IPS-20b (cell line): ENCODE data around the gene DES.
"Not testable (repeated sequence)": the region's sequence is repeated elsewhere in the genome, so short reads cannot be mapped to it uniquely, and the experiment has no call there.

Experiments
- H3K27ac ChIP-seq: one replicate; pipeline ENCODE4 v1.5.1; 2013; ENCODE audit warnings: low read length
- H3K27me3 ChIP-seq: 2 replicates; pipeline ENCODE4 v1.6.1; 2013; ENCODE audit warnings: mild to moderate bottlenecking, low read length, inconsistent platforms; ENCODE audit not compliant: insufficient read depth
- H3K36me3 ChIP-seq: 2 replicates; pipeline ENCODE4 v1.6.1; 2013; ENCODE audit warnings: low read depth, mild to moderate bottlenecking, inconsistent platforms, low read length, moderate library complexity; ENCODE audit not compliant: insufficient read depth
- H3K4me1 ChIP-seq: 2 replicates; pipeline ENCODE4 v1.6.1; 2013; ENCODE audit warnings: mild to moderate bottlenecking, control low read depth, inconsistent platforms, low read length, moderate library complexity; ENCODE audit not compliant: insufficient read depth
- H3K4me3 ChIP-seq: 2 replicates; pipeline ENCODE4 v1.5.1; 2013; ENCODE audit warnings: mild to moderate bottlenecking, low read length, inconsistent platforms
- H3K9ac ChIP-seq: 2 replicates; pipeline ENCODE4 v1.6.1; 2013; ENCODE audit warnings: low read depth, mild to moderate bottlenecking, inconsistent platforms, low read length, moderate library complexity
- H3K9me3 ChIP-seq: 2 replicates; pipeline ENCODE4 v1.6.1; 2013; ENCODE audit warnings: mild to moderate bottlenecking, low read depth, low read length, inconsistent platforms; ENCODE audit not compliant: insufficient read depth

DES gene

DNA sequence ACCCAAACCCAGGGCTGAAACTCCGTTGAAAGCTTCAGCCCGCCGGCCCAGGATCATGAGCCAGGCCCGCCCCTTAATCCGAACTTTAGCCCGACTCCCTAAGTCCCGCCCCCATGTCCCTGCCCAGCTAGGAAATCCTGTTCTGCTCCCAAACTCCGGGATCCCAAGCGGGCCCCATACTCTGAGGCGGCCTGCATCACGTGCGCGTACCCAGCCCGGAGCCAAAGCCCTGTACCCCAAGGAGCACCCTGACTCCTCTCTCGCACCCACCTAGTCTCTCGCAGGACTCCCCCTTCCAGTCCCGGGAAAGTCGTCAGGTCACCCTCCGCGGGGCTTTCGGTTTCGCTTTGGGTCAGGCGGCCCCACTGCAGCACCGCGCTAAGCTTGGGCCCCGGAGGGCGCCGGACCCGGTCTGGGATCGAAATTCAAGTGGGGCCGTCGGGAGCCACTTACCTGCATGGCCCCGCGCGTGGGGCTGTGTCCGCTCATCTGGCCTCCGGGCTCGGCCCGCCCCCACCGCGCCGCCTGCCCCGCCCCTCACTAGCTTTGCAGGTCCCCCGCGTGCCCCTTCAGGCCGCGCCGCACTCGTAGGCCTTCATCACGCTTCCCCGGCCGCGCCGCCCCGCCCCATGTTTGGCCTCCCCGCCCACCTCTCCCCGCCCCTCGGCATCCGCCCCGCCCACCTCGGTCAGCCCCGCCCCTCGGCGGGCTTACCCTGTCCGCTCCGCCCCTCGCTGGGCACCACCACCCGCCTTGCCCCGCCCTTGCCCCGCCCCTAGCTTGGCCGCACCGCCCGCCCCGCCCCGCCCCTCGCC lies 30.7 kb upstream of the DES start, which contains the start of gene DNPEP:
Gene DNPEP, minus strand, starts transcription at position 607 of the 815 bp plus-strand sequence. Its CDS starts 118 bp downstream, at position 489.
- Histone ChIP-seq H3K27ac (no peak within 1 kb of the TSS), H3K36me3 (peaks cover 33% of the 10 kb centered on the region), H3K4me1 (no peaks in the 10 kb centered on the region), H3K27me3 (no peaks in the 10 kb centered on the region), H3K4me3 (peak within 1 kb of the TSS; percentile 94), H3K9me3 (no peaks in the 10 kb centered on the region), H3K9ac (peak within 1 kb of the TSS; percentile 85)

DNA sequence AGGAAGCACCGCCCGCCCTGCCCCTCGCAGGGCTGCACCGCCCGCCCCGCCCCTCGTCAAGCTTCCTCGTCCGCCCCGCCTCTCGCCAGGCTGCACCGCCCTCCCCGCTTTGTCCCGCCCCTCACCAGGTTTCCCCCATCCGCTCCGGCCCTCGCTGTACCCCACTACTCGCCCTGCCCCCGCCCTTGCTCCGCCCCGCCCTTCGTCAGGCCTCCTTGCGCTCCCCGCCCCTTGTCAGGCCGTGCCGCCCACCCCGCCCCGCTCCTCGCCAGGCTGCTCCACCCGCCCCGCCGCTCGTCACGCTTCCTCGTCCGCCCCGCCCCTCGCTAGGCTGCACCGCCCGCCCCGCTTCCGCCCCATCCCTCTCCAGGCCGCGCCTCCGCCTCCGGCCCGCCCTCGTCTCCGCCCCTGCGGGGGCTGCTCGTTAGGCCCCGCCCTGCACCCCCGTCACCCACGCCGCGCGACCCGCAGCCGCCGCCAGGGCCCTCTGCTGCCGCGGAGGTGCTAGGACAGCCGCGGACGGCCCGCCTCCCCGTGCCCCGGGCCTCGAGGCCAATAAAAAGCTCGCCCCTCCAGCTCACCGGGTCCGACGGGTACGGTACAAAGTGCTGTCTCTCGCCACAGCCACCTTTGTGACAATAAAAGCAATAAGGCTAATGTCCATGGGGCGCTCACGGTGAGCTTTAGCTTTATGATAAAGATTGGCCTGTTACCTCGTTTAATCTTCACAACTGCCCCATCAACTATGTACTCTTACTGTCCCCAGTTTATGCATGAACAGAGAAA lies 29.9 kb upstream of the DES start:
- Histone ChIP-seq H3K27me3 (no peaks in the 10 kb centered on the region), H3K4me1 (no peaks in the 10 kb centered on the region), H3K4me3 (peak overlapping the region; percentile 88), H3K9me3 (no peaks in the 10 kb centered on the region), H3K27ac (no peak overlapping the region), H3K36me3 (peaks cover 26% of the 10 kb centered on the region), H3K9ac (peak overlapping the region; percentile 71)

DNA sequence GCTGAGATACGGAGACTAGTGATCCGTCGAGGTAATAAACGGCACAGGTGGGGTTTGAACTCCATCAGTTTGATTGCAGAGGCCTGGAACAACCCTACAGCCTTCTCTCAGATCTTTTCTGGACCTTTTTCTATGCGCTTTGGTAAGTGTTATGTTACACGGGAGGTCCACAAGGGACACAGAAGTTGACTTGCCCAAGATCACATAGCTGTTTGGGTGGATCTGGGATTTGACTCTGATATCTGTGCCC lies 29.3 kb upstream of the DES start:
- H3K27ac ChIP-seq, result no peak overlapping the region
- H3K27me3 ChIP-seq, result no peaks in the 10 kb centered on the region
- peak overlapping the region; percentile 88 for H3K4me3 ChIP-seq
- peaks cover 21% of the 10 kb centered on the region for H3K36me3 ChIP-seq
- H3K9me3 ChIP-seq, result no peaks in the 10 kb centered on the region
- no peaks in the 10 kb centered on the region for H3K4me1 ChIP-seq
- H3K9ac ChIP-seq, result peak overlapping the region; percentile 71

DNA sequence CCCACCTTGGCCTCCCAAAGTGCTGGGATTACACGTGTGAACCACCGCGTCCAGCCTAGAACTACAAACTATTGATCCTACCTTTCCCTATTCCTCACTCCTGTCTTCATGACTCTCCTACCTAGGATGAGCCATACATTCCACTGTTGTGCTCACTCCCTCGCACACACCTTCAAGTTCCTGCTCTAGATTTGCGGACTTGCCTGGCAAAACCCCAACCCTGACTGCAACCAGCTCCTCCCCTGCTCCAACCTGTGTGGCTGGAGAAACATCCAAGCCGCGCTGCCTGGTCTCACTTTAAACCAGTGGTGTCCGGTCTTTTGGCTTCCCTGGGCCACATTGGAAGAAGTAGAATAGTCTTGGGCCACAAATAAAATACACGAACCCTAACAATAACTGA lies 25.4 kb upstream of the DES start:
- Histone ChIP-seq H3K4me1 (no peaks in the 10 kb centered on the region), H3K27ac (no peak overlapping the region), H3K36me3 (no peaks in the 10 kb centered on the region), H3K9me3 (no peaks in the 10 kb centered on the region), H3K27me3 (no peaks in the 10 kb centered on the region), H3K9ac (no peak overlapping the region), H3K4me3 (no peak overlapping the region)

DNA sequence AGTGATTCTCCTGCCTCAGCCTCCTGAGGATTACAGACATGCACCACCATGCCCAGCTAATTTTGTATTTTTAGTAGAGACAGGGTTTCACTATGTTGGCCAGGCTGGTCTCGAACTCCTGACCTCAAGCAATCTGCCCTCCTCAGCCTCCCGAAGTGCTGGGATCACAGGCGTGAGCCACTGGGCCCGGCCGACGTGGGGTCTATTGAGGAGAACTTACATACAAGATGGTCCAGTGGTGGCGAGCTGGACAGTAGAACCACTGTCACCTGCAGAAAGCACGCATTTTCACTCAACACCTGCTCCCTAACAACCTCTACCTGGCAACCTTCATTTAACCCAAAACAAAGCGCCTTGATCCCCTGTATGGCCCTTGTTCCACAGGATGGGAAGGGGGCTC lies 23.1 kb upstream of the DES start:
- H3K9me3 ChIP-seq, H3K27me3 ChIP-seq, H3K9ac ChIP-seq, H3K27ac ChIP-seq, H3K36me3 ChIP-seq, H3K4me3 ChIP-seq, H3K4me1 ChIP-seq: not testable (repeated sequence)

DNA sequence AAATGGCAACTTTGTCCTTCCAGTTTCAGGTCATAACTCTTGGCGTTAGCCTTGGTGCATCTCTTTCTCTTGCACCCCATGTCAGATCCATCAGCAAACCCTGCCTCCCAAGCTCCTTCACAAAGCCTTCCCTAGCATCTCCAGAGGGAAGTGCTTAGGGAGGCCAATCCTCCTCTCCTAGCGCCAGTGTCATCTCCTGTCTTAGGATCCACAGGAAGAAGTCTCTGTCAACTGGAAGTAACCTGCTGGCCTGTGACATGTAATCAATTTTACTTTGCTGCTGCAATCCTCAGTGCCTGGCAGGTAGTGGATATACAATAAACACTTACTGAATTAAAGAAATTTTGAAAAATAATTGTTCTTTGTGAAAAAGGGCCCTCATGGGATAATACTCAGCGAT lies 22.6 kb upstream of the DES start:
- H3K27ac ChIP-seq, result no peak overlapping the region
- H3K36me3 ChIP-seq, result no peaks in the 10 kb centered on the region
- H3K4me1 ChIP-seq, result no peaks in the 10 kb centered on the region
- no peak overlapping the region for H3K4me3 ChIP-seq
- H3K9me3 ChIP-seq, result no peaks in the 10 kb centered on the region
- no peaks in the 10 kb centered on the region for H3K27me3 ChIP-seq
- H3K9ac ChIP-seq, result no peak overlapping the region

DNA sequence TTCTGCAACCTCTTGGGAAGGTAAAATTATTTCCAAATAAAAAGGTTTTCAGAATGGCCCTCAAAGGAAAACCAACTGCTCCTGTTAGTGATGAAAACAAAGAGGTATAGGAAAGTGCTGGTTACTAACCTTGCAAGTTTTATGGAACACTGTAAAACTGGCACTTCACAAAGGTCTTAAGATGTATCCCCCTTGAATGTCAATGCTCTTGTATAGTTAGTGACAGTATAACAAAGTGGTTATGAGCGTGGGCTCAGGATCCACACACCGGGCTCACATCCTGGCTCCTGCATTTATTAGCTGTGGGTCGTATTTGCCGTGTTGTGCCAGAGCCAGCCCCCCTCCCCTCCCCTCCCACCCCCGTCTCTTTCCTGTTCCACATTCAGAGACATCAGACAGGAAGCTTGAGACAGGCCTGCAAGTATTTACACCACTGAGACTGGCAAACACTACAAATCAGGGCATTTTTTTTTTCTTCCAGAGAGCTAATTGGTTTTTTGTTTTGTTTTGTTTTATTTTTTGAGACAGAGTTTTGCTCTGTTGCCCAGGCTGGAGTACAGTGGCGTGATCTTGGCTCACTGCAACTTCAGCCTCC lies 21.2 kb upstream of the DES start:
- no peaks in the 10 kb centered on the region for H3K36me3 ChIP-seq
- H3K4me1 ChIP-seq, result no peaks in the 10 kb centered on the region
- no peaks in the 10 kb centered on the region for H3K27me3 ChIP-seq
- no peaks in the 10 kb centered on the region for H3K9me3 ChIP-seq
- H3K27ac ChIP-seq, result no peak overlapping the region
- H3K9ac ChIP-seq, result no peak overlapping the region
- H3K4me3 ChIP-seq, result no peak overlapping the region

DNA sequence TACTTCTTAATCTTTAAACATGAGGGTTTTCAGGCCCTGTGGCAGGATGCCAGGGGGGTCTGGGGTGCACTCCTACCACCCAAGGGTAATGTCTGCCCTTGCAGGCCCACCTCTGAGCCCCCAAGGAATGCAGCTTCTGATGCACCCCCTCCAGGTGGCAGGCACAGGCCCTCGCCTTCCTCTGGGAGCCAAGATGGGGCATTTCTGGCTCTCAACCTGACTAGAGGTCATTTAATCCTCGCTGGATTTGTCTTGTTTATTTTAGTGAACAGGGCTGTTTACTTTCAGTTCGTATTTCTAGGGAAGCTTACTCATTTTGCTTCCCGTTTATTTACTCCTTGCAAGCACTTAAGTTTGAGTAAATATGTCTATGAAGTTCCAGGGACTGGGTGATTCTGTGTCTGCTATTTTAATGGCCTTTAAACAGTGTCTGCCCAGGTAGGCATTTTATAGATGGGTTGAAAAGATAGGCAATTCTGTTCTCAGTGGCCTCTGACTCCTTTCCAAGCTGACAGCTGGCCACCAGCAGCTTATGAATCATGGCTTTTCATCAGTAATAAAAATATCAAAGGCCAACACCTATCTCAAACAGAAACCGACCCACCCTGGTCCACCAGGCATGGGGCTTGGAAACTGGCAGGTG lies 19.3 kb upstream of the DES start:
- Histone ChIP-seq H3K27me3 (no peaks in the 10 kb centered on the region), H3K9me3 (no peaks in the 10 kb centered on the region), H3K9ac (no peak overlapping the region), H3K4me3 (no peak overlapping the region), H3K36me3 (no peaks in the 10 kb centered on the region), H3K27ac (no peak overlapping the region), H3K4me1 (peaks cover 5% of the 10 kb centered on the region; the same call in 1 of the 2 replicates)

DNA sequence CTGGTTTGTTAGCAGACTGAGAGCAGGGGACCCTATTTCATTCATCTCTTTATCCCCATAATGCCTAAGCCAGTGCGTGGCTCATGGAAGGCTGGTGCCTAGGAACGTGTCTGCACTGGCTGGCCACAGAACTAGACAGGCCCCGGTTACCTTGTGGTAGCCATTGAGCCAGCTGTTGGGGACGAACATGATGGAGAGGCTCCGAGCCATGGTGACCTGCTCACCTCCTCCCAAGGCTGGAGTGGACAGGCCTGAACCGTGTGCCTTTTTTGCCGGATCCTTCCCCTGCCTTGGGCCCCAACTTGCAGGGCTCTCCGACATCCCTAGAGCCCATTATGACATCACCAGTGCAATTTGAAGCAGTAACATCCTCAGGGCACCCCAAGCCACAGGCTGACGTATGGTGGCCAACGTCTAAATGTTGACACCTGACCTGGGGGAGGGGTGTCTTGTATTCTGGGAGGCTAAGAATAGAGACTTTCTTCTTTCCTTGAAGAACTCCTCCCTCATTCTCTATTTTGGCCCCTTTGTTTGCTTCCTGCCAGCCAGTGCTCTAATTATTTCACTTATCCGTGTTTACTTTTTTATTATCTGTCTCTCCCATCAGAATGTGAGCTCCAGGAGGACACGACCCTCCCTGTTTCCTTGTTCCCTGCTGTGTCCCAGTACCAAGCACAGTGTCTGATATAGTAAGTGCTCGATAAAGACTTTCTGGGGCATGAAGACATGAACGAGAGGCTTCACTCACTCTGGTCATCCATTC lies 18.3 kb upstream of the DES start:
- Histone ChIP-seq H3K27ac (no peak overlapping the region), H3K9ac (no peak overlapping the region), H3K4me1 (peaks cover 5% of the 10 kb centered on the region; the same call in 1 of the 2 replicates), H3K9me3 (no peaks in the 10 kb centered on the region), H3K4me3 (no peak overlapping the region), H3K27me3 (no peaks in the 10 kb centered on the region), H3K36me3 (no peaks in the 10 kb centered on the region)

DNA sequence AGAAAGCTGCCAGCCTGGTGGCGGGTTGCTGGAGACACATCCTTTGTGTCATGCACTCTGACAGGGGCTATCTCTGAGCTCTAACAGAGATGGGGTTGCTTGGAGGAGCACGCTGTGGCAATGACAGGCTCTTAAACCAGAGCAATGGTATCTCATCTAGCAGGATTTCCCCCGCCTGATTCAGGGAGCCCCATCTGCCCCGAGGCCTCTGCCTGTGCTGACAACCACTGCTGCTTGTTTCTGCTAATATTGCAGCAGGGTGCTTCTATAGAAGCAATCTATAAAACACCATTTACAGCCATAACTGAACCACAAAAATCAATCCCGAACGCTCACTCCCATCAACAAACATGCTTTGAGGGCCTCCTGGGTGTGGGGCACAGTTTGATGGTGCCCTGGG lies 17.6 kb upstream of the DES start:
- no peak overlapping the region for H3K4me3 ChIP-seq
- H3K9me3 ChIP-seq, result no peaks in the 10 kb centered on the region
- no peaks in the 10 kb centered on the region for H3K27me3 ChIP-seq
- no peaks in the 10 kb centered on the region for H3K36me3 ChIP-seq
- H3K27ac ChIP-seq, result no peak overlapping the region
- no peak overlapping the region for H3K9ac ChIP-seq
- H3K4me1 ChIP-seq, result peaks cover 5% of the 10 kb centered on the region; the same call in 1 of the 2 replicates

DNA sequence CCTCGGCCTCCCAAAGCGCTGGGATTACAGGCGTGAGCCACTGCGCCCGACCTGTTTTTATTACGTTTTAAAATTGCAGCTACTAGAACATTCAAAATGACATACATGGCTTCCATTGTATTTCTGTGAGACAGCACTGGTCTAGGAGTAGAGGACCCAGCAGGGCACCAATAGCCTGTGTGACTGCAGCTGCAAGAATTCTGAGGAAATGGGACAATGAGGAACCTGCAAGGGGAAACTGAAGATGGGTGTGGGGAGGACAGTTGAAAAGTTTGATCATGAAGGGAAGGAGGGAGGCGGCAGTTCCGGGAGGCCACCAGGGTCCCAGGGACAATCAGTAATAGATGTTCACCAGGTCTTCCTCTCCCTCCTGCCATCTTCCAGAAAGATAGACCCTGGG lies 16.6 kb upstream of the DES start:
- H3K27me3 ChIP-seq, result no peaks in the 10 kb centered on the region
- H3K9ac ChIP-seq, result no peak overlapping the region
- H3K36me3 ChIP-seq, result no peaks in the 10 kb centered on the region
- no peaks in the 10 kb centered on the region for H3K9me3 ChIP-seq
- H3K27ac ChIP-seq, result no peak overlapping the region
- H3K4me3 ChIP-seq, result no peak overlapping the region
- peaks cover 5% of the 10 kb centered on the region; the same call in 1 of the 2 replicates for H3K4me1 ChIP-seq
